T-helper 1 cell treated with Interleukin-12 subunit alpha and Interleukin-12 subunit beta and Interleukin-4 antibody, amounts not matched to agents 30 ng/mL and 1 ng/mL, for 36 hours (primary cell): ENCODE measurements around the gene CCDC28B. TPM values are rescaled to one million over a fixed set of nuclear protein-coding genes. Genes with fewer than 3 reads are reported as not detected.

ENCODE experiments used
- intact Hi-C: fragments of 100-400 bp; cut with micrococcal nuclease; formaldehyde crosslinking; loops from one replicate; pipeline ENCODE4 v1.15.1; 2024
- total RNA-seq: library from RNA; stranded (reverse); gene quantifications from 2 replicates; pipeline ENCODE4 v1.2.3, GENCODE V29; 2022

Gene CCDC28B
- total RNA-seq, 1 donor from 2014 or later = 31.7 TPM

- intact Hi-C loops = no loop called here
Observed at GRCh38 chr1:32192220-32192948, 8.0 kb upstream of the CCDC28B start.

- intact Hi-C loops = no loop called here
Observed at GRCh38 chr1:32194984-32195383, 5.4 kb upstream of the CCDC28B start.

GRCh38 chr1:32195531-32195930 is 4.9 kb upstream of the CCDC28B start:
- intact Hi-C loops = no loop called here

- intact Hi-C loops = no loop called here
Observed at GRCh38 chr1:32195972-32196823, 4.2 kb upstream of the CCDC28B start.

GRCh38 chr1:32197074-32197473 is 3.3 kb upstream of the CCDC28B start:
- intact Hi-C loops = no loop called here

- intact Hi-C loops = no loop called here
Observed at GRCh38 chr1:32197837-32198236, 2.6 kb upstream of the CCDC28B start.

GRCh38 chr1:32198237-32199042 is 2.0 kb upstream of the CCDC28B start:
- intact Hi-C loops = no loop called here

GRCh38 chr1:32199043-32199716 is 1.2 kb upstream of the CCDC28B start:
- intact Hi-C loops = no loop called here

- intact Hi-C loops = loop anchor here (1.0 to 5.0 kb wide), 8 partner anchors 19 to 451 kb away; partner anchors contain the start of genes BSDC1, EIF3I, LCK and PTP4A2
Observed at GRCh38 chr1:32199717-32200072, 700 bp upstream of the CCDC28B start.

- intact Hi-C loops = loop anchor here (1.0 to 5.0 kb wide), 5 partner anchors 50 to 450 kb away; partner anchors contain the start of genes LCK, PTP4A2, RBBP4 and ZBTB8OS
Observed at GRCh38 chr1:32201011-32201855, 838 bp downstream of the CCDC28B start.

GRCh38 chr1:32204943-32205361 is 4.6 kb downstream of the CCDC28B start:
- intact Hi-C loops = loop anchor here (1.0 to 5.0 kb wide), 5 partner anchors 17 to 268 kb away; partner anchors contain the start of genes BSDC1, EIF3I, PTP4A2 and TMEM234

- intact Hi-C loops = loop anchor here (1.0 kb wide), 3 partner anchors 17 to 189 kb away; partner anchors contain the start of genes BSDC1, EIF3I, TMEM234 and TMEM39B
Observed at GRCh38 chr1:32205401-32206370, 5.3 kb downstream of the CCDC28B start, which contains the start of gene IQCC. IQCC (plus strand) TSS chr1:32205671; CDS start chr1:32205682, 11 bp downstream.

- intact Hi-C loops = no loop called here
Observed at GRCh38 chr1:32208469-32208868, 8.1 kb downstream of the CCDC28B start.

GRCh38 chr1:32208891-32209328 is 8.5 kb downstream of the CCDC28B start, which contains the start of gene DCDC2B:
DCDC2B (plus strand) TSS chr1:32209089; CDS start chr1:32209094, 5 bp downstream.
- intact Hi-C loops = no loop called here

GRCh38 chr1:32215629-32216480 is 15.5 kb downstream of the CCDC28B start:
- intact Hi-C loops = loop anchor here (1.0 kb wide), 3 partner anchors 104 to 198 kb away; no protein-coding TSS in a partner anchor

- intact Hi-C loops = no loop called here
Observed at GRCh38 chr1:32216566-32216965, 16.2 kb downstream of the CCDC28B start.

- intact Hi-C loops = no loop called here
Observed at GRCh38 chr1:32219022-32219421, 18.6 kb downstream of the CCDC28B start.
